SK-N-MC (cell line): ENCODE results near the gene XYLT2.

Source experiments
- EZH2 ChIP-seq: fragments of 200-600 bp; sonication (generic); IDR thresholded peaks from one replicate; pipeline ENCODE4 v1.6.1; 2017; ENCODE audit warnings: antibody characterized with exemption
- POLR2AphosphoS5 ChIP-seq: IDR thresholded peaks from 2 replicates; pipeline ENCODE4 v1.6.1; 2012; ENCODE audit warnings: mild to moderate bottlenecking, low read depth, low read length, borderline replicate concordance

DNA sequence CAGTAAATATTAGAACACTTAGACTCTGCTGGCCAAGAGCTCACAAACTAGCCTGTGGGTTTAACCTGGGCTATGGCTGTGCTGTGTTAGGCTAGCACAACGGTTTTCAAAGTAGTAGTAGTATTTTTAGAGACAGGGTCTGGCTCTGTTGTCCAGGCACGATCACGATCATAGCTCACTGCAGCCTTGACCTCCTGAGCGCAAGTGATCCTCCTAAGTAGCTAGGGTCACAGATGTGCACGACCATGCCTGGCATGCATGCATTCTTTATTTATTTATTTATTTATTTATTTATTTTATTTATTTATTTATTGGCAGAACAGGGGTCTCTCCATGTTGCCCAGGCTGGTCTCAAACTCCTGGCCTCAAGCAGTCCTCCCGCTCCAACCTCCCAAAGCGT lies 16.7 kb downstream of the XYLT2 start:
- TF ChIP-seq POLR2AphosphoS5 (no peak), EZH2 (no peak)
